ENCODE results near the gene ADAD2.

ADAD2 gene

DNA sequence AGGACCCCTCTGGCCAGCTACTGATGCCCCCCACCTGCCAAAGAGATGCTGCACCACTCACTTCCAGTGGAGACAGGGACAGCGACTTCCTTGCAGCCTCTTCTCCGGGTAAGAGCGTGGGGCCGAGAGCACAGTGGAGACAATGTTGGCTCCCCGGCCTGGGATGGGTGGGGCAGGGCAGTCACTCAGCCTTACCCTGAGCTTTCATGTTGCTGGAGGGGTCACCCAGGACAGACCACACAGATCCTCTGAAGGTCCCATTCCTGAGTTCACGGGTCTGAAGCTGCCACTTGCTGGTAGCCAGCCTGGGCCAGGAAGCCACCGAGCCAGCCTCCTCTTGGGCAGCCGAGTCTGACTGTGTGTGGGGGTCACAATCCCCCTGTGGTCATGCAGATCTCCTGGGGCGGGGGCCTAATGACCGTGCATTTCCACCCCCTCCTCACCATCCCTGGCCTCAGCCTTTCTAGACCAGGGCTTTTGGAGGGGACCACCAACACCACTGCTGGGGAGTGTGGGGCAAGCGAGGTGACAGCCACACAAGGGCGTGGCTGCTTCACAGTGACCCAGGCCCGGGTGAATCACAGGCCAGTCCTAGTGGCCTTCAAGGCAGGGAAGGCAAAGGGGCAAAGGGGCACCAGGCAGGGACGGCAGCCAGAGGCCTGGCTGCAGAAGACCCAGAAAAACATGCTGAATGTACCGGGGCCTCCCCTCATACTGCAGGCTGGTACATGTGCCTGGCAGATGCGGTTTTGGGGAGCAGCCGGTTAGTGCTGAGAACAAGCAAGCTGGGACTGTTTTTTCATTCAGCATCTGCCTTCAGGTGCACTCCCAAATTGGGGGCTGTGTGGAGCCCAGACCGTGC is 14.5 kb upstream of the ADAD2 start:
- DNase-seq (ENCODE audit: low read depth), result no peak

GRCh38 chr16:84177741-84178073 is 13.2 kb upstream of the ADAD2 start:
- no peak for DNase-seq (ENCODE audit: low read depth)

GRCh38 chr16:84178146-84178765 is 12.7 kb upstream of the ADAD2 start:
- no peak for DNase-seq (ENCODE audit: low read depth)

GRCh38 chr16:84178892-84179611 is 11.9 kb upstream of the ADAD2 start:
- DNase-seq (ENCODE audit: low read depth), result no peak

- DNase-seq (ENCODE audit: low read depth), result no peak
Observed at GRCh38 chr16:84179612-84180320, 11.2 kb upstream of the ADAD2 start.

DNA sequence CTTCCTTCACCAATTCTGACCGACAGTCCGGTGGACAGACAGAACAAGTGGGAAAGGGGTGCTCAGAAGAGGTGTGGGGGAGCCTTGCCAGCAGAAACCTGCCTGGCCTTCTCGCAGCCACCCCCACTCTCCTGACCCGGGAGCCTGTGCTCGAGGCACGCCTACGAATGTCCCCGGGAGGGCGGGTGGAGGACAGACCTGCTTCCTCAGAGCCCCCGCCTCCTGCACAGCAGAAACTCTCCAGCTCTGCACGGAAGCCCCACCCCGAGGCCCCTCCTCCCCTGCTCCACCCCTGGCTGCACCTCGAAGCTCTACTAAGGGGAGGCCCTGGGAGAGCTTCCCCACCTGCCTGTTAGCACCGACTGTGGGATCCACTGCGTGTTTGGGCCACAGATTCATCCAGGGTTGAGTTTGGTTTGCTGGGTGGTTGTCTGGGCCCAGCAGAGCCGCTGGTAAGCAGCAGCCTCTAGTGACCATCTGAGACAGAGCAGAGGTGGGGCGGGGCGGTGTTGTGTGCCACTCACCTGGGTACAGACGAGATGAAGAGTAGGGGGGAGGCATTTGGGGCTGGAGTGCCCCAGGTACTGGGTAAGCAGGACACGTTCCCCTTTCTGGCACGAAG is 10.3 kb upstream of the ADAD2 start:
- DNase-seq (ENCODE audit: low read depth), result no peak

GRCh38 chr16:84181144-84181915 is 9.6 kb upstream of the ADAD2 start:
- DNase-seq (ENCODE audit: low read depth), result no peak

- DNase-seq (ENCODE audit: low read depth), result no peak
Observed at GRCh38 chr16:84182104-84182503, 8.9 kb upstream of the ADAD2 start.

DNA sequence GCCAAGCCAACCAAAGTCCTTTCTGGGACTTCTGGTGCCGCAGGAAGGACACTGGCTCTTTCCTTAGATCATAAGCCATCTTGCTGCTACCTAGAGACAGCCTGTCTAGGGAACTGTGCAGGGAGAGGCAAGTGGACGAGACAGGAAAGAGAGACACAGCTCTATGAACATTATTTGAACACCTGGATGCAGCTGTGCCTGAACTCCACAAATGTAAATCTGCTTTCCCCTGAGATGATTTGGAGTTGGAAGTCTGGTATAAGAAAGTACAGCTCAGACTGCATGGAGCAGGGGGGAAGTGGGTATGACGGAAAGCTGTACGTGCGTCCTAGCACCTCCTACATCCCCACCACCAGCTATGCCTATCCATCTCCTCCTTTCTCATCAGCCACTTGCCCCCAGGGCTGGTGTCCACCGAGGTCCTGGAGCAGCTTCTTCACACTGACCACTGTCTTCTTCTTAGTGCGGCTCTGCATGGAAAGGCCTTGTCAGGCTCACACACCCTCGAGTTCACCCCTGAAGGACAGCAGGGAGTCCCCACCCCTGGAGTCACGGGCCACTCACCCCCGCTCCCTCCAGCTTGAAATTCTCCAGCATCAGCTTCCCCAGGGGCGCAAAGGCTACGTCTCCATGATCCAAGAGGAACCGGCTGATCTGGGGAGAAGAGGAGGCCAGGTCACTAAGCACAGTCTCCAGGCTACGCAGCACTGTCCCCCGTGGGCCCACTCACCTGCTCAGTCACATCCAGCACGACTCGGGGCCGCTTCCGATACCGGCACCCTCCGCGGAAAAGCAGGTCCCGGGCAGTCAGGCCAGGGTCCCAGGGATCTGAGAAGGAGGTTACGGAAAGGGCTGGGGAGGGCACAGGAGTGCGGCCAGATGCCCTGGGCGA is 8.0 kb upstream of the ADAD2 start:
- no peak for DNase-seq (ENCODE audit: low read depth)

- DNase-seq (ENCODE audit: low read depth), result no peak
Observed at GRCh38 chr16:84183572-84183875, 7.4 kb upstream of the ADAD2 start.

DNA sequence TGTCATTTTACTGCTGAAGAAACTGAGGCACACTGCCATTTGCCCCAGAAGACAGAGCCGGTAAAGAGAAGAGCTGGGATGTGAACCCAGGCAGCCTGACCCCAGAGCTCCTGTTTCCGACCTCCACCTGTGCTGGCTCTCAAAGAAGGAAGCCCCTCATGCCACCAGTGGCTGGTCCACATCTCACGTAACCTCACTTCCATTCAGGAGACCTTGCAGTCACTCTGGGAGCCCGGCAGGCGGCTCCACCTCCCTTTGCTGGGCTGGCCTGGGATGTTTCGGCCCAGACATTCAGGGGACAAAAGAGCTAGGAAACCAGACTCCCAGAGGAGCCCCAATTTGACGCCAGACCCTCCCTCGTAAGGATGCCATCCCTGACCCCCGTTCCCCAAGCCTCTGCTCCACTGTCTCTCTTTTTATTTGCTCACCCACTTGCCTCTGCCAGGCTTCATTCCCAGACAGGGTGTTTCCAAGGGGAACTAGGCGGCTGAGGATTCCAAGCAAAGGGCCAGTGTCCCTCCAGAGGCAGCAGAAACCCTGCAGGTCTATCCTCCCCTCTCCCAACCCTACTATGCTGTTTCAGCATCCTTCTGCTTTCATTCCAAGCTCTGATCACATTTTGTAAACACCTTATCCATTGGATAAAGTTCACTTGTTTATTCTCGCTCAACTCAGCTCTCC is 6.9 kb upstream of the ADAD2 start:
- no peak for DNase-seq (ENCODE audit: low read depth)

- no peak for DNase-seq (ENCODE audit: low read depth)
Observed at GRCh38 chr16:84184775-84185174, 6.2 kb upstream of the ADAD2 start.

DNA sequence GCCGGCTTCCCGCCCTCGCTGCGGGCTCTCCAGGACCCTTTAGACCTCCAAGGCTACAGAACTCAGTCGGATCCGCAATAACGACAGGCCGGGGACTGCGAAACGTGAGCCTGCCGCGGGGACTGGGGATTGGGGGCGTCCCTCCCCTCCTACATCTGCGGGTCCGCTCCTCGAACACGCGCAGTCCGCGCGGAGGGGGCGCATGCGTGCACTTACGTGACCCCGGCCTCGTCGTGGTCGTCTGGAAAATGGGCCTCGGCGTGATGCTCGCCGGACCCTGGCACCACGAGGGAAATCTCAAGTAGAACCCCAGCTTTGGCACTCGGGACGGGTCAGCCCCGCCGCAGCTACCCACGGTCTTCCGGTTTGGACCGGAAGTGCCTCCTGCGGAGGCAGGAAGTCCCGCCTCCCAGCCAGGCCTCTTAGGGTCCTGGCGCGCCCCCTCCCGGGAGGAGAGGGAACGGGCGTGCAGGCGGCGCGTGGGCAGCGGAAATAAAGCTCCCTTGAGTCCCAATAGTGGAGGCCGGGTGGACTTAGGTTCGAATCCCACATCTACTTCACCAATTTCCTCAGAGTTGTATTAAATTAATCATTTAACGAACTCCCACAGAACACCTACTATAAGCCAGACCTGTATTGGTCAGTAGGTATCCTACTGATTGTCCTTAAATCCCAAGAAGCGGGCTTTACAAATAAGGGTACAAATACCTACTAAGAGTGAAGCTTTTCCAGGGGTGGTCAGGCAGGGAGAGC is 4.1 kb upstream of the ADAD2 start, which contains the start of gene TAF1C:
Gene TAF1C (minus strand): TSS at position 373 of the 753 bp plus-strand sequence. CDS start 2,069 bp downstream, outside the sequence.
- DNase-seq (ENCODE audit: low read depth), result peak; percentile 84

DNA sequence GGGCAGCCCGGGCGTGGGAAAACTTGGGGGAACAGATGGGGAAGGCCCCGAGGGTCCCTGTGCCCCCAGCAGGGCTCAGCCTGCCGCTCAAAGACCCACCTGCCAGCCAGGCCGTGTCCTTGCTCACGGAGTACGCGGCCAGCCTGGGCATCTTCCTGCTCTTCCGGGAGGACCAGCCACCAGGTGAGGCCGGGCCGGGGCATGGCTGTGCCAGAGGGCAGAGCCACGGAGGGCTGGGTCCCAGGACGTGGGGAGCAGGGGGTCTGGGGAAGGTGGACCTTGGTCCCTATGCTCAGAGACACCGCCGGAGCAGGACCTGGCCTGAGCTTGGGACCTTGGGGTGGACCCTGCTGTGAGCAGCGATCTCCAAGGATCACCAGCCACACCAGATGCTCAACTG is 509 bp downstream of the ADAD2 start:
- DNase-seq (ENCODE audit: low read depth), result no peak

DNA sequence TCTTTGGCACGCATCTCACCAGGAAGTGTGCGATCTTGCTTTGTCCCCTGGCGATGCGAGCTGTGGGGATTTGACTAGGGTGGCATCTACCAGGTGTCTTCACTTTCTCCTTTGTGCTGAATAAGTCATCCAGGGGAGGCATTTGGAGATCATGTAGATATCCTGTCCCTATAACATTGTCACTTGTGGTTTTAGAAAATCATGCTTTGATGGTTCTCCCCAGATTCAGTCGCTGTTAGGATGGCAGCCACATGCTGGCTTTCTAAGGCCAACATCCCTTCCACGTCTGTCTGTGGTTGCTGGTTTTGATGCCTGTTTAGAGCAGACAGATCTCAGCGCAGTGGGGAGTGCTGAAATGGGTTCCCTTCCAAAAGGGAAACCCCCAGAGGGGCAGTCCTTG is 2.5 kb downstream of the ADAD2 start:
- no peak for DNase-seq (ENCODE audit: low read depth)

DNA sequence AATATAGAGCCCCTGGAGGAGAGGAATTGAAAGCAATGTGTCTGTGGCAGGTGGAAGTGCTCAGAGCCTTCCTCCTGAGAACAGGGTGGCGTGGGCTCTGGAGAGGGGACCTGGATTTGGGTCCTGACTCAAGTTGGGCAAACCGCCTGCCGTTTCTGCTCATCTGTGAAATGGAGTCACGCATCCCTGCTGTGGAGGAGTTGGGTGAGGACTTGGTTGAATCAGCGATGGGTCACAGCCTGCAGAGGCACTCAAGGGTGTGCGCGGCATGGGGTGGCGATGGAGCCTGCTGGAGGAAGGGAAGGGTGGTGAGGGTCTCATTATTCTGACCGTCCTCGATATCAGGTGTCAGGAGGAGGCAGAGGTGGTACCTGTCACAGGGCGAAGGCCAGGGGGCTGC is 3.1 kb downstream of the ADAD2 start:
- no peak for DNase-seq (ENCODE audit: low read depth)

DNA sequence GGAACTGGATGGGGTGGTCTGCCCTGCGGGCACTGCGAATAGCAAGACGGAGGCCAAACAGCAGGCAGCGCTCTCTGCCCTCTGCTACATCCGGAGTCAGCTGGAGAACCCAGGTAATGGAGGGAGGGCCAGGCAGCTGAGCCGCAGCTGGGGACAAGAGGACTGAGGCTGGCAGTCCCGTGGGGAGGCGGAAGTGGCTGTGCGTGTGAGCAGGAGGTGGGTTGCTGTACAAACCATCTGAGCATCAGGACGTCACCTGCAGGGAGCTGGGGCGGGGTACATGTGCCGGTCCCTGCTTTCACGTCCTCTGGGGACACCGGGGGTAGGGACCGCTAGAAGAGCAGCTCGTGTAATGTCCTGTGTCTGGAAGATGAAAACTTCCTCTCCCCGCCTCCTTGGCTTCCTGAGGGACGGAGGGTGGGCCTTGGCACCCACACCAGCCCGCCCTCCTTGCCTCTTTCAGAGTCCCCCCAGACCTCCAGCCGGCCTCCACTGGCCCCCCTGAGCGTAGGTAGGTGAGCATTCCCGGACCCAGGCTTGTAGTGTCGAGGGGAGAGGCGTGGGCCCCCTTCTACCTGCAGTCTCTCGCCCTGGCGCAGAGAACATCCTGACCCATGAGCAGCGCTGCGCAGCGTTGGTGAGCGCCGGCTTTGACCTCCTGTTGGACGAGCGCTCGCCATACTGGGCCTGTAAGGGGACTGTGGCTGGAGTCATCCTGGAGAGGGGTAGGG is 3.7 kb downstream of the ADAD2 start:
- DNase-seq (ENCODE audit: low read depth), result peak; percentile 10

Measured in activated T-helper 1 cell treated with Interleukin-2 at 50 U/mL for 16 hours (primary cell).